NCI-H1048 (cell line): Measurements from ENCODE around the gene LIPG.

Experiments
- DNase-seq: peaks from one replicate; lab custom pipeline; 2025; lab: John Stamatoyannopoulos, UW

LIPG gene

GRCh38 chr18:49638891-49639557, 77.2 kb downstream of the LIPG start:
- no peak for DNase-seq

GRCh38 chr18:49639643-49640391, 78.0 kb downstream of the LIPG start:
- DNase-seq: no peak

- no peak for DNase-seq
These were observed 78.9 kb downstream of the LIPG start for GRCh38 chr18:49640741-49641140.

- no peak for DNase-seq
These were observed 83.3 kb downstream of the LIPG start for GRCh38 chr18:49645196-49645595.

DNA sequence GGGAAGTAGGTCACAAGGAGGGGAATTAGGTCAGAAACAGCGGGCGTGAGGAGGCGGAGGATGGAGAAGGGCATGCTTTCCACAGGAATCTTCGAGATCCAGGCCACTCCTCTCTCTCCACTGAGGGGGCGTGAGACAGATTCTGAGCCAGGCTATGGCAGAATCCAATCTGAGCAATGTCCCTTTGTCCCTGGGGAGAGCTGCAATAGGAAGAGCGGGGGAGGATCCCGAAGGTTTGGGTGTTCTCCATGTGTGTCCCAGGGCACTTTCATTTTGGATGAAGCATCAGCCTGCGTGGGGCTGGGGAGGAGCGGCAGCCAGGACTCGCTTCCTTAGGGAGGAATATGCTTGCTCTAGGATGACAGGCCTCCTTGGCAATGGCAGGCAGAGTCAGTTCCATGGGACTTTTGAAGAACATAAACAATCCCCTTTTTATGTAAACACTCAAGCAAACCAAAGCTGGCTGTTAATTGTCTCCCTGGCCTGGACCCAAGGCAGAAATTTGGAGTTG, 84.0 kb downstream of the LIPG start:
- no peak for DNase-seq

- no peak for DNase-seq
These were observed 85.0 kb downstream of the LIPG start for GRCh38 chr18:49646873-49647272.

DNA sequence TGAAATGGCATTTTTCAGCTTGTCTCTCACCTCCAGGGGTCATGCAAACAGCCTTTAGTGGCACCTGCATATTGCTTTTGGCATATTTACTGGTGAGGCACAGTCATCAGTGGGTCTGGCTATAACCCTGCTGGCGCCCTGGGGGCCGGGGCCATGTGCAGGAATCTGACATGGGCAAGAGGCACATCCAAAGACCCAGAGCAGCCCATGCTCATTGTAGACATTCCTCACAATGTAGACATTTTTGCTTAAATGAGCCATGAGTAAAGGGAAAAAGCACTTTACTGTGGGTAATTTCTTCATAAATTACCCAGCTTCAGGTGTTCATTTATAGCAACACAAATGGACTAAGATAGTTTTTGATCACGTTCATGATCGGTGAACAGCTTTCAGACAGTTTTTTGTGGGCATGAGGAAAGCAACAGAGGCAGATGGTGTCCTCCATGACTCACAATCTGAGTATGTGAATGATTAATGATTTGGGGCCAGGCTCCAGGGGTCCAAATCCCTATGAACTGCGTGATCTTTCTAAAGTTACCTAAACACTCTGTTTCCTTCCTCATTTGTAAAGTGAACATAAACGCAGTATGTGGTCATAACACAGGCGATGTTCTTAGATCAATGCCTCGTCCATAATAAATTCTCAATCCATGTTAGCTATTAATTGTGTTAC, 85.8 kb downstream of the LIPG start:
- DNase-seq: no peak

DNA sequence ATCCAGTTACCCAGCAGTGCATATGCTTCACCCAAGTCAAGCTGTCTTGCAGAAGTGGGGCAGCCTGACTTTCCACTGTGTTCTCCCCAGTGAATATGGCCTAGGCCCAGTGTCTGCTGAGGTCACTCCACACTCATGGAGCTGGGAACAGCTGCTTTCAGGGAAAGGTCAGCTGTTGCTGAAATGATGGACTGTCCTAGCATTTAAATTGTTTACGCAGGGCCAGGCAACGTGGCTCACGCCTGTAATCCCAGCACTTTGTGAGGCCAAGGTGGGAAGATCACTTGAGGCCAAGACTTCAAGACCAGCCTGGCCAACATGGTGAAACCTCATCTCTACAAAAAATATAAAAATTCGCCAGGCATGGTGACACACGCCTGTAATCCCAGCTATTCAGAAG, 86.5 kb downstream of the LIPG start:
- DNase-seq: no peak
